Tibial nerve (tissue), 4 donors: Measurements from ENCODE around the gene TRIM66. TPM values are rescaled to one million over a fixed set of nuclear protein-coding genes. Genes with fewer than 3 reads are reported as not detected.

ENCODE experiments used
- DNase-seq, 2 donors: peaks; one replicate each; pipeline ENCODE4 v3.0.0-alpha.2; 2019; ENCODE audit warnings: low spot score in 2 of 2
- H3K27ac ChIP-seq, 4 donors: fragments of 200-600 bp; sonication (generic) in 3 of 4; one replicate each; pipeline ENCODE4 v1.5.1; 2017 to 2019; ENCODE audit warnings: mild to moderate bottlenecking in 1 of 4
- H3K27me3 ChIP-seq, 2 donors: fragments of 200-600 bp; sonication (generic) in 1 of 2; one replicate each; pipeline versions ENCODE4 v1.5.1 to v1.6.0; 2017 to 2019
- H3K36me3 ChIP-seq, 3 donors: fragments of 200-600 bp; sonication (generic); one replicate each; pipeline ENCODE4 v1.5.1; 2018 to 2019
- H3K4me1 ChIP-seq, 4 donors: fragments of 200-600 bp; sonication (generic) in 3 of 4; one replicate each; pipeline ENCODE4 v1.5.1; 2017 to 2019
- H3K4me3 ChIP-seq, 4 donors: fragments of 200-600 bp; sonication (generic) in 3 of 4; one replicate each; pipeline ENCODE4 v1.5.1; 2017 to 2019; ENCODE audit warnings: mild to moderate bottlenecking in 1 of 4, moderate library complexity in 1 of 4
- H3K9me3 ChIP-seq, 4 donors: fragments of 200-600 bp; sonication (generic) in 3 of 4; one replicate each; pipeline ENCODE4 v1.5.1; 2017 to 2019
- CTCF ChIP-seq, 5 experiments: fragments of 200-600 bp in 3 of 5; fragments of 450-650 bp in 2 of 5; sonication (generic) in 3 of 5; IDR thresholded peaks; one replicate each; pipeline ENCODE4 v1.5.1; 2016 to 2019; ENCODE audit warnings: antibody characterized with exemption in 5 of 5, mild to moderate bottlenecking in 3 of 5, moderate library complexity in 2 of 5
- EP300 ChIP-seq, 2 donors: sonication (generic); formaldehyde crosslinking; IDR thresholded peaks; one replicate each; pipeline ENCODE4 v1.6.1; 2017; ENCODE audit warnings: antibody characterized with exemption in 2 of 2, mild to moderate bottlenecking in 1 of 2
- POLR2A ChIP-seq, 2 donors: fragments of 450-650 bp; IDR thresholded peaks; one replicate each; pipeline ENCODE4 v1.6.1; 2017; ENCODE audit warnings: antibody characterized with exemption in 2 of 2, mild to moderate bottlenecking in 2 of 2, moderate library complexity in 2 of 2
- WGBS, 2 donors: methylation state at CpG; one replicate each; pipeline ENCODE4 v1.1.5; 2018; 5-methylcytosine and 5-hydroxymethylcytosine counted together
- total RNA-seq, 4 donors: library from RNA; depleted of rRNA; stranded (reverse); fragments of >200 nt; gene quantifications; one replicate each; pipeline ENCODE4 v1.1.0, GENCODE V29; 2016

Gene TRIM66
- 10 to 100 TPM in 3 of 4 donors, 1 to 10 TPM in 1; 7.1 to 26.5 (median 16.2) TPM for total RNA-seq

GRCh38 chr11:8682303-8683114 is at the start of gene TRIM66, which contains the start of gene RPL27A:
TRIM66 (minus strand) TSS chr11:8682665; CDS start chr11:8672274, 10,391 bp downstream.
RPL27A (plus strand) TSS chr11:8682792; CDS start chr11:8682814, 22 bp downstream.
- DNase-seq = peak; percentile 97 to 98
- peaks cover 4 to 28% (median 16%) of the 10 kb centered on the region in 4 donors for H3K4me1 ChIP-seq
- H3K9me3 ChIP-seq = no peaks in the 10 kb centered on the region
- TF ChIP-seq POLR2A (IDR thresholded peaks at IDR 0.05) = peak; percentile 98
- peak in 3 of 5 experiments; percentile 6 to 75 (median 59) for TF ChIP-seq CTCF (IDR thresholded peaks at IDR 0.05)
- TF ChIP-seq EP300 (IDR thresholded peaks at IDR 0.05) = peak; percentile 88 to 100
- peak within 1 kb of the TSS; percentile 94 to 98 (median 96) for H3K27ac ChIP-seq
- WGBS, 2 donors = 0 to 1% methylated on average over 19 to 63 of the region's 67 CpGs
- H3K4me3 ChIP-seq = peak within 1 kb of the TSS; percentile 69 to 99 (median 92)
- no peaks in the 10 kb centered on the region for H3K27me3 ChIP-seq
- peaks cover 0 to 50% (median 0%) of the 10 kb centered on the region in 3 donors for H3K36me3 ChIP-seq

- Histone ChIP-seq H3K9me3 (no peaks in the 10 kb centered on the region), H3K27me3 (no peaks in the 10 kb centered on the region), H3K27ac (peak overlapping the region in 3 of 4 donors; percentile 63 to 76 (median 73)), H3K4me1 (peaks cover 0 to 50% (median 25%) of the 10 kb centered on the region in 4 donors), H3K36me3 (peaks cover 0 to 20% (median 0%) of the 10 kb centered on the region in 3 donors), H3K4me3 (no peak overlapping the region)
- no peak for DNase-seq
- 77 to 87% methylated on average over 3 of the region's 3 CpGs for WGBS, 2 donors
- TF ChIP-seq EP300 (IDR thresholded peaks at IDR 0.05) (no peak), POLR2A (IDR thresholded peaks at IDR 0.05) (no peak), CTCF (IDR thresholded peaks at IDR 0.05) (no peak)
Measured at GRCh38 chr11:8731647-8732323, 49.3 kb upstream of the TRIM66 start.

GRCh38 chr11:8730697-8731020 is 48.2 kb upstream of the TRIM66 start:
- no peaks in the 10 kb centered on the region for H3K9me3 ChIP-seq
- DNase-seq = no peak
- TF ChIP-seq POLR2A (IDR thresholded peaks at IDR 0.05) = no peak
- no peak for TF ChIP-seq EP300 (IDR thresholded peaks at IDR 0.05)
- TF ChIP-seq CTCF (IDR thresholded peaks at IDR 0.05) = no peak
- H3K27ac ChIP-seq = peak overlapping the region in 1 of 4 donors; percentile 36
- no peaks in the 10 kb centered on the region for H3K27me3 ChIP-seq
- peaks cover 0 to 55% (median 25%) of the 10 kb centered on the region in 4 donors for H3K4me1 ChIP-seq
- WGBS, 2 donors = 94 to 97% methylated on average over 13 to 23 of the region's 23 CpGs
- H3K4me3 ChIP-seq = no peak overlapping the region
- H3K36me3 ChIP-seq = peaks cover 0 to 25% (median 0%) of the 10 kb centered on the region in 3 donors

DNA sequence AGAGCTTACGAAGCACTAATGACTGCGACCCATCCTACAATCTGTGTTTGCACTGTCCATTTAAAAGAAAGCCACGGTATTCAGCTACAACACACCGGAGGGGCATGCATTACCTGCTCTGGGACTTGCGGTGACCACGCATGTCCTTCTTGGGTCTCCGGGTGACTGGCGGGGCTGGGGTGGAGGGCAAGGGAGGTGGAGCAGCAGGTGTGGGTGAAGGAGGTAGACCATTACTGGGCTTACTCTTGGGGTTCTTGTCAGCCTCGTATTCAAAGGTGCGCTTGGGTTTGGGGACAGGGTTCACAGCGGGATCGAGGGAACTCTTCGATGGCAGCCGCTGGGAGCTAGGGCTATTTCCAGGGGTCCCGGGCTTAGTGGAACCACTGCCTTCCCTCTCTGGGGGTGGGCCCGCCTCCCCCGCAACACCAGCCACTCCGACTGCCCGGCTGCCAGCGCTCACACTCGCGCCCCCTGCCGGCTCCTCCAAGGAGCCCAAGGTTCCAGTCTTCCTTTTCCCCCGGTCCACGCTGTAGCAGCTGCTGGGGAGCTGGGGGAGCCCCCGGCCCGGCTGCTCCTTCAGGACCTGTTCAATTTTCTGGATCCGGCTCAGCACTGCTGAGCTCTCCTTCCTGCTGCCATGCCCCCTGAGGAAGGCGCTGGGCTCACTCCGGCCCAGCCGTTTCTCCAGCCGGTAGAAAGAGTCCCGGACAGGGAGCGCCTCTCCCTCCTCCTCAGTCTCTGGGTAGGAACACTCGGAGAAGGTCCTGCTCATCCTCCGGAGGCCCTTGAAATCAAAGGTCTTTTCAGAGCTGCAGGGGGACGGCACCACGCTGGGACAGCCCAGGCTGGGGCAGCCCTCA is 47.6 kb upstream of the TRIM66 start:
- DNase-seq = no peak
- Histone ChIP-seq H3K9me3 (no peaks in the 10 kb centered on the region), H3K36me3 (peaks cover 0 to 30% (median 0%) of the 10 kb centered on the region in 3 donors), H3K4me3 (no peak overlapping the region), H3K27me3 (no peaks in the 10 kb centered on the region), H3K27ac (no peak overlapping the region), H3K4me1 (peaks cover 0 to 55% (median 25%) of the 10 kb centered on the region in 4 donors)
- WGBS, 2 donors = 85 to 88% methylated on average over 35 to 38 of the region's 38 CpGs
- no peak for TF ChIP-seq EP300 (IDR thresholded peaks at IDR 0.05)

GRCh38 chr11:8729067-8729466 is 46.6 kb upstream of the TRIM66 start:
- no peak for TF ChIP-seq CTCF (IDR thresholded peaks at IDR 0.05)
- TF ChIP-seq EP300 (IDR thresholded peaks at IDR 0.05) = no peak
- TF ChIP-seq POLR2A (IDR thresholded peaks at IDR 0.05) = no peak
- Histone ChIP-seq H3K4me3 (no peak overlapping the region), H3K27me3 (no peaks in the 10 kb centered on the region), H3K27ac (peak overlapping the region in 1 of 4 donors; percentile 19), H3K9me3 (no peaks in the 10 kb centered on the region), H3K36me3 (peaks cover 0 to 40% (median 0%) of the 10 kb centered on the region in 3 donors), H3K4me1 (peaks cover 0 to 55% (median 25%) of the 10 kb centered on the region in 4 donors)
- DNase-seq = no peak
- WGBS, 2 donors = 80 to 86% methylated on average over 6 of the region's 6 CpGs
